ENCODE results near the gene CLMP. TPM values are rescaled to one million over a fixed set of nuclear protein-coding genes. Genes with fewer than 3 reads are reported as not detected.

Gene CLMP
- total RNA-seq, 1 experiment from 2014 or later: 3.2 TPM

GRCh38 chr11:123203934-123204333, 8.9 kb upstream of the CLMP start:
- Histone ChIP-seq H2AFZ (ENCODE audit: low read depth, low read length, poor library complexity, severe bottlenecking) (no peak overlapping the region), H3K79me2 (ENCODE audit: insufficient read depth, low read length) (no peaks in the 10 kb centered on the region), H3K4me2 (ENCODE audit: low read length) (no peak overlapping the region), H3K4me3 (replicated peaks in 1 of 2; ENCODE audit: low read depth in 1 of 2, low read length in 2 of 2) (no peak overlapping the region), H4K20me1 (ENCODE audit: insufficient read depth) (no peaks in the 10 kb centered on the region), H3K9ac (ENCODE audit: low read length) (no peak overlapping the region), H3K27me3 (ENCODE audit: insufficient read depth, low read length) (no peaks in the 10 kb centered on the region), H3K4me1 (ENCODE audit: control insufficient read depth in 1 of 2, insufficient read depth in 2 of 2, low read length in 2 of 2) (no peaks in the 10 kb centered on the region), H3K9me3 (ENCODE audit: control insufficient read depth in 1 of 2, insufficient read depth in 1 of 2, low read depth in 1 of 2, low read length in 2 of 2) (no peaks in the 10 kb centered on the region), H3K27ac (ENCODE audit: low read depth, low read length) (no peak overlapping the region), H3K9me2 (ENCODE audit: insufficient read depth) (no peaks in the 10 kb centered on the region), H3K36me3 (ENCODE audit: control insufficient read depth in 1 of 2, insufficient read depth in 2 of 2, low read length in 2 of 2) (no peaks in the 10 kb centered on the region)
- CTCF ChIA-PET: interaction anchor here (1.4 kb wide), 1 partner anchor 100 kb away, joined by 3 read pairs; no protein-coding TSS in a partner anchor
- intact Hi-C loops (cut with micrococcal nuclease): no loop called here
- RAD21 ChIA-PET (ENCODE audit: low non-redundant PET in 1 of 2, low total read pairs in 2 of 2, uncharacterized antibody in 2 of 2, unreplicated experiment in 2 of 2): no interaction called here
- BruUV-seq (replicated peaks): no TSS peak
- DNase-seq (ENCODE audit: low read depth, low spot score) (no peak), ATAC-seq (no peak)
- TF ChIP-seq EGR1 (IDR thresholded peaks at IDR 0.05; ENCODE audit: low read depth): no peak
- no peak for TF ChIP-seq ATF3 (IDR thresholded peaks at IDR 0.05)
- no peak for TF ChIP-seq YY1 (IDR thresholded peaks at IDR 0.05; ENCODE audit: extremely low read depth, insufficient replicate concordance, low read depth, low read length)
- TF ChIP-seq ELF1 (IDR thresholded peaks at IDR 0.05; ENCODE audit: borderline replicate concordance, low read depth): no peak
- TF ChIP-seq FOSL1 (IDR thresholded peaks at IDR 0.05; ENCODE audit: low read depth): no peak
- TF ChIP-seq ZNF274 (IDR thresholded peaks at IDR 0.05; ENCODE audit: low read depth, low read length): no peak
- TF ChIP-seq POLR2A (IDR thresholded peaks at IDR 0.05; ENCODE audit: borderline replicate concordance, extremely low read depth, insufficient read depth, insufficient read length): no peak
- TF ChIP-seq RAD21 (IDR thresholded peaks at IDR 0.05; ENCODE audit: low read depth): no peak
- TF ChIP-seq, protein P1, sequence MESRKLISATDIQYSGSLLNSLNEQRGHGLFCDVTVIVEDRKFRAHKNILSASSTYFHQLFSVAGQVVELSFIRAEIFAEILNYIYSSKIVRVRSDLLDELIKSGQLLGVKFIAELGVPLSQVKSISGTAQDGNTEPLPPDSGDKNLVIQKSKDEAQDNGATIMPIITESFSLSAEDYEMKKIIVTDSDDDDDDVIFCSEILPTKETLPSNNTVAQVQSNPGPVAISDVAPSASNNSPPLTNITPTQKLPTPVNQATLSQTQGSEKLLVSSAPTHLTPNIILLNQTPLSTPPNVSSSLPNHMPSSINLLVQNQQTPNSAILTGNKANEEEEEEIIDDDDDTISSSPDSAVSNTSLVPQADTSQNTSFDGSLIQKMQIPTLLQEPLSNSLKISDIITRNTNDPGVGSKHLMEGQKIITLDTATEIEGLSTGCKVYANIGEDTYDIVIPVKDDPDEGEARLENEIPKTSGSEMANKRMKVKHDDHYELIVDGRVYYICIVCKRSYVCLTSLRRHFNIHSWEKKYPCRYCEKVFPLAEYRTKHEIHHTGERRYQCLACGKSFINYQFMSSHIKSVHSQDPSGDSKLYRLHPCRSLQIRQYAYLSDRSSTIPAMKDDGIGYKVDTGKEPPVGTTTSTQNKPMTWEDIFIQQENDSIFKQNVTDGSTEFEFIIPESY (IDR thresholded peaks at IDR 0.05; ENCODE audit: extremely low read depth, insufficient replicate concordance, low read length): no peak
- no peak for TF ChIP-seq SP1 (IDR thresholded peaks at IDR 0.05; ENCODE audit: low read depth)
- no peak for TF ChIP-seq SIN3A (IDR thresholded peaks at IDR 0.05; ENCODE audit: low read depth)
- POLR2A ChIA-PET: no interaction called here

Measured in HCT116 (cell line).